Posterior cingulate gyrus (tissue), 11 donors: Measurements from ENCODE around the gene GTF2H1.
A peak's percentile ranks its signal among the peaks of the same experiment; 100 is the strongest.
"Not testable (repeated sequence)": the region's sequence is repeated elsewhere in the genome, so short reads cannot be mapped to it uniquely, and the experiment has no call there.

Experiments
- DNase-seq, 10 donors: peaks; one replicate each; pipeline versions ENCODE4 v3.0.0 to v3.0.0-alpha.2; 2020 to 2021; ENCODE audit warnings: mixed read lengths in 3 of 10
- intact Hi-C: fragments of 100-400 bp; cut with DNase I; formaldehyde crosslinking; loops from one replicate; pipeline ENCODE4 v1.15.1; 2023

The GTF2H1 gene

GRCh38 chr11:18369398-18369797 lies 47.0 kb downstream of the GTF2H1 start:
- intact Hi-C loops: no loop called here

DNA sequence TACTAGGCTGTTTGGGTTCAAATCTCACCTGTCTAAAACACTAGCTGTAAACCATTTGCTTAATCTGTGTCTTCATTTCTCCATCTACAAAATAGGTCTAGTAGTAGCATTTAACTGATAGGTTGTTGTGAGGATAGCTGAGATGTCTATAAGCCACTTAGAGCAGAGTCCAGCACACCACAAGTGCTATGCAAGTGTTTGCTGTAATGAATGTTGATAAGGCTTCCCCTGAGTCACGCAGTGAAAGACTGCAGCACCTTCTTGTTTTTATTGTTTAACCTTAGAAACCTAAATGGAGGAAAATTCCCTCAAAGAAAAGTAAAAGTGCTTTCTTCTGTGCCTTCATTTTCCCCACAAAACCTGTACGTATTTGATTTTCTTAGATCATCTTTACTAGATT lies 48.9 kb downstream of the GTF2H1 start:
- intact Hi-C loops: no loop called here
- no peak for DNase-seq

More at GRCh38 chr11:18369398-18369797, 47.0 kb downstream of the GTF2H1 start:
- DNase-seq: no peak

DNA sequence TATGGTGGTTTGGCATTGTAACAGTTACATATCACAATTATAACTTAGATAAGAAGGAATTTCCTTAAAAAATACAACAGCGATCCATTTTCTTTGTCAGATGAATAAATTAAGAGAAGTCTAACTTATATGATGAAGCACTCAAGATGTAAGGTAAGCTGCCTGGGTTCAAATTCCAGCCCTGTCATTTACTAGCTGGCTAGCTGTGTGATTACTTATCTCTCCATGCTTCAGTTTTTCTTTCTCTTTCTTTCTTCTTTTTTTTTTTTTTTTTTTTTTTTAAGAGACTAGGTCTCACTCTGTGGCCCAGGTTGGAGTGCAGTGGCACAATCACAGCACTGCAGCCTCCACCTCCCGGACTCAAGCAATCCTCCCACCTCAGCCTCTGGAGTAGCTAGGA lies 49.8 kb downstream of the GTF2H1 start:
- DNase-seq: no peak
- intact Hi-C loops: no loop called here

- intact Hi-C loops: no loop called here
- DNase-seq: no peak
Observed at GRCh38 chr11:18374956-18375355, 52.6 kb downstream of the GTF2H1 start.

DNA sequence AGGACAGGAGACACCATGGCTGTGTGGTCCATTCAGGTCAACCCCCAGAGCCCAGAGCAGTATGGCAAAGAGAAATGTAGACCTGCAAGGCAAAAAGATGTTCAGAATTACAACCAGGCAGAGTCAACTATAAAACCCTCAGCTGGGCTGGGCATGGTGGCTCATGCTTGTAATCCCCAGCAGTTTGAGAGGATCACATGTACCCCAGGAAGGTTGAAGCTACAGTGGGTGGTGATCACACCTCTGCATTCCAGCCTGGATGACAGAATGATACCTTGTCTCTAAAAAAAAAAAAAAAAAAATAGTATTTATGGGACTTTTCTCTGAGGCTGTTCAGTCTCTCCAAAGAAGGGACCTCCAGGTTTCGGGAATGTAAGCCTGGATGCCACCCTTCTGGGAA lies 53.6 kb downstream of the GTF2H1 start:
- DNase-seq: no peak
- intact Hi-C loops: no loop called here

DNA sequence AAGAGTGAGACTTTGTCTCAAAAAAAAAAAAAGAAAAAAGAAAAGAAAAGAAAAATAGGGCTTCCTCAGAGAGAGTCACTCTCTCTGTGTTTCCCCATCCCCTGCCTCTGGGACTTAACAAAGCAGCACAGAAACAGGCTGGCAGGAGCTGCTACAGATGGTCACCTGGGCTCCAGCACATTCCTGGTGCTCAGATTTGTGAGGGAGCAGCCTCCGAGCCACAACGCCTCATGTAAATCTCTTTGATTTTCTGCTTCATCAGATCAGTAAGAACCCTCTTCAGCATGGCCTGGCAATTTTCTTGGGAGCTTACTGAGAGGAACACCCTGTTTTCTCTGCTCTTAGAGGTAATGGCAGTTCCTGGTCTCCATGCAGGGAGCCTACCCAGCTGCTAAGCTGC lies 56.8 kb downstream of the GTF2H1 start:
- intact Hi-C loops: no loop called here
- no peak for DNase-seq

GRCh38 chr11:18383388-18384156 lies 61.2 kb downstream of the GTF2H1 start:
- intact Hi-C loops: no loop called here
- DNase-seq: peak in 9 of 10 donors; percentile 15 to 94 (median 66)

DNA sequence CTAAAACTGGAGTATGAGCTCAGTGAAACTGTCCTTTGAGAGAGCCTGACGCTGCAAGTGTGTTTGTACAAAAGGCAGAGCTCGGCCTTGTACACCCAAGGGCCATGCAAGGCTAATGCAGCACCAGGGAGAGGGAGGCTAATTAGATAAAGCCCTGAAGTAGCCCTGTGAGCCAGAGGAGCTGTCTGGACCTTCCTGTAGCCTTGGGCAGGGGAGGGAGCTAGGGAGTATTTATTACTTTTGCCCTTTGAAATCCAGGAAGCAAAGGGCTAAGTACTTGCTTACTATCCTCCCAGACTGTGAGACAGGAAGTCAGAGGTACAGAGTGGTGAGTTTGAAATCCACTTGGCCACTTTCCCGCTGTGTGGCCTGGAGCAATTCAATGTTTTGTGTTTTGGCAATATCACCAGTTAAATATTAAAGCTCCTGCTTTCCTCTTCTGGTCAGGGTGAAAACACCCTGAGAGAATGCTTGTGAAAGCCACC lies 61.8 kb downstream of the GTF2H1 start:
- intact Hi-C loops: no loop called here
- no peak for DNase-seq

DNA sequence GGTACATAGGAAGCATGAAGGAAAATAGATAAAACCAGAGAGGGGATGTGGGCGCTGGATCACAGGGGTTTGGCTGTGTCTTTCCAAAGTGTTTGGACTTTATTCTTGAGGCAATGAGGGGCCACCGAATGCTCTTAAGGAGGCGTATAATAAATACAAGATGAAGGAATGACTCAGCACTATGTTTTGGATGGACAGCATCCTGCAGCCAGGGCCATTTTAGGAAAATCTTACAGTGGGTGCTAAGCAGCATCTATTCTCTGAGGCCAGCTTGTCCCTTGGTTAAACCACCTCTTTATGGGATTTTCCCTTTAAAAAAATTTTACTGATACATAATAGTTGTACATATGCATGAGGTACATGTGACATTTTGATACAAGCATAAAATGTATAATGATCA lies 67.7 kb downstream of the GTF2H1 start:
- intact Hi-C loops: loop anchor here (10.0 kb wide), 1 partner anchor 135 kb away; the partner anchor contains the start of gene TSG101
- DNase-seq: no peak

DNA sequence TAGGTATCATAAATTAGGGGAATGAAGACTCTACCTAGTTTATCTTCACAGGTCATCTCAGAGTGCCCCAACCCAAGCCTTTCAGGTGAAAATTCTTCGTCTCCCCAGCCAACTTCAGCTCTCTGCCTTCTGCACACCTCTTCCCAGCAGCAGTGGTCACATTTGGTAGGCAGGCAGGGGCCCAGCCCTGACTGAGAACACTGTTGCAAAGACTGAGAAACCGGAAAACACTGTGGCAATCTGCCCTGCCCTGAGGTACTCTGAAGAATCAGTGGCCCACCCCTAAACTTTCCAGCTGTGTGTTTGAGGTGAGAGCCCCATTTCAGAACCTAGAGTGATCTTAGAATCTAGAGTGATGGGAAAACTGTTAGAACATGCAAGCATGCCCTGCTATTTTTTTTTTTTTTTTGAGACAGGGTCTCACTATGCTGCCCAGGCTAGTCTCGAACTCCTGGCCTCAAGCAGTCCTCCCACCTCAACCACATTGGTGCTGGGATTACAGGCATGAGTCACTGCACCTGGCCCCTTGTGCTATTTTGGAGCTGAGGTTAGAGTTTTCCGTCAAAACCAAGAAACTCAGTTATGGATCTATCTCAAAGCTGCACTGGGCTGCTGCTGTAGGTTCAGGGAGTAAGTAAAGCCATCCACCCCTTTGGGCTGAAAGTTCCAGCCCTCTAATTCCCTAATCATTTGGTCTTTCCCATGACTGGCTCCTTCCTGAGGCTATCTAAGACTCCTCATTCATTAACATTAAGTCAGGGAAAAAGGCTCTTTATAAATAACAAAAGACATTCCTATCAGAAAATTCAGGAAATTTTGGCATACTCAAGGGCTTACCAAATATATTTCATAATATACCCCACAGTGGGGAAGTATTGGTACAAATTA lies 70.3 kb downstream of the GTF2H1 start:
- intact Hi-C loops: loop anchor here (10.0 kb wide), 1 partner anchor 132 kb away; the partner anchor contains the start of gene TSG101
- DNase-seq: no peak

GRCh38 chr11:18393581-18394274 lies 71.4 kb downstream of the GTF2H1 start:
- intact Hi-C loops: loop anchor here (10.0 kb wide), 1 partner anchor 131 kb away; the partner anchor contains the start of gene TSG101
- DNase-seq: no peak

DNA sequence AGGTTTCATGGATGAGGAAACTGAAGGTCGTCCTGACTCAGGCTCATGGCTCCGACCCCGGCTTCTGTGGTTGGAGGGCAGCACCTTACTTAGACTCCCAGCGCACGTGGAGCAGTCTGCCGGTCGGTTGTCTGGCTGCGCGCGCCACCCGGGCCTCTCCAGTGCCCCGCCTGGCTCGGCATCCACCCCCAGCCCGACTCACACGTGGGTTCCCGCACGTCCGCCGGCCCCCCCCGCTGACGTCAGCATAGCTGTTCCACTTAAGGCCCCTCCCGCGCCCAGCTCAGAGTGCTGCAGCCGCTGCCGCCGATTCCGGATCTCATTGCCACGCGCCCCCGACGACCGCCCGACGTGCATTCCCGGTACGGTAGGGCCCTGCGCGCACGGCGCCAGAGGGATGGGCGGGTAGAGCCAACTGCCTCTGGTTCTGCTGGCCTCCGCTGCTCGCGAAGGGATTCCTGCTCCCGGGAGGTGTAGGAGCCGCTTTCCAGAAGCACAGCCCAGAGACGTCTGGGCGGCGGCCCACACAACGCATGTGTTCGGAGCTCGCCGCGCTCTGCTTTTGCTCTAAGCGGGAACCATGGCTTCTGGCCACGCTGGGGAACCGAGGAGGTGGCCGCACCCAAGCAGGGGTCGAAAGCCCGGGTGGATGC lies 72.0 kb downstream of the GTF2H1 start, which contains the start of gene LDHA:
Gene LDHA (plus strand): TSS at position 289 of the 653 bp plus-strand sequence. CDS start 2,280 bp downstream, outside the sequence.
- peak; percentile 91 to 99 (median 95) for DNase-seq
- intact Hi-C loops: loop anchor here (10.0 kb wide), 1 partner anchor 130 kb away; the partner anchor contains the start of gene TSG101

DNA sequence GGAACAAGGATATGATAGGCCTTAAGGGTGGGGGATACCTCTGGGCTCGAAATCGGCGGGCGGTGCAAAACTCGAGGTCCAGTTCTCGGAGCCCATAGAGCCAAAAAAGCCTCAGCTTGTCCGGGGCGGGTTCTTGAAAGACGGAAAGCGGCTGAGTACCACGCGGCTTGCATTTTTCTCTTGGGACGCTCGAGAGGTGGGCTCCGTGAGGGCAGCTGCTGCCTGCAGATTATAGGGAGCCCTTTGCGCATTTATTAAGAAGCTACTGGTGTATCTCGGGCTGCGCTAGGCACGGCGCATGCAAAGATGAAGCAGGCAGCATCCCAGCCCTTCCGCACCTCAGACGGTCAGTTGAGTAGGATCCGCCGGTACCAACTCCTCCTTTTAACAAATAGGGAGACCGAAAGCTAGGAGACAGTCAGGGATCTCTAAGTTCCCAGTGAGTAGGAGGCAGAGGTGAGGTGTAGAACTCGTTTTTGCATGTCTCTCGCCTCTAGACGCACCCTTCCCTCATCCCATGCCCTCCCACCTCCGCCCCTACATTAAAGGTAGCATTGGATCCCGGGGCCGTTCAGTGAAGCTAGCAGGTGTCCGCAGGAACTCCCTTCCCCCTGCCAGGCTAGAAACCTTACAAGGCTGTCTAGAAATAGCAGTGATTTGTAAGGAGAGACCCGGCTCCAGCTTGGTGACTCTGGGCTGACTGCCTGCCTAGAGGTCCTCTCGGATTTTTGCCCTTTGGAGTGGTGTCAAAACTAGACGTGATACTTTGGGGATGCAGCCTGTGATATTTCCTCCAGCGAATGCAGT lies 72.8 kb downstream of the GTF2H1 start:
- peak in 5 of 10 donors; percentile 14 to 70 (median 22) for DNase-seq
- intact Hi-C loops: loop anchor here (10.0 kb wide), 1 partner anchor 130 kb away; the partner anchor contains the start of gene TSG101

DNA sequence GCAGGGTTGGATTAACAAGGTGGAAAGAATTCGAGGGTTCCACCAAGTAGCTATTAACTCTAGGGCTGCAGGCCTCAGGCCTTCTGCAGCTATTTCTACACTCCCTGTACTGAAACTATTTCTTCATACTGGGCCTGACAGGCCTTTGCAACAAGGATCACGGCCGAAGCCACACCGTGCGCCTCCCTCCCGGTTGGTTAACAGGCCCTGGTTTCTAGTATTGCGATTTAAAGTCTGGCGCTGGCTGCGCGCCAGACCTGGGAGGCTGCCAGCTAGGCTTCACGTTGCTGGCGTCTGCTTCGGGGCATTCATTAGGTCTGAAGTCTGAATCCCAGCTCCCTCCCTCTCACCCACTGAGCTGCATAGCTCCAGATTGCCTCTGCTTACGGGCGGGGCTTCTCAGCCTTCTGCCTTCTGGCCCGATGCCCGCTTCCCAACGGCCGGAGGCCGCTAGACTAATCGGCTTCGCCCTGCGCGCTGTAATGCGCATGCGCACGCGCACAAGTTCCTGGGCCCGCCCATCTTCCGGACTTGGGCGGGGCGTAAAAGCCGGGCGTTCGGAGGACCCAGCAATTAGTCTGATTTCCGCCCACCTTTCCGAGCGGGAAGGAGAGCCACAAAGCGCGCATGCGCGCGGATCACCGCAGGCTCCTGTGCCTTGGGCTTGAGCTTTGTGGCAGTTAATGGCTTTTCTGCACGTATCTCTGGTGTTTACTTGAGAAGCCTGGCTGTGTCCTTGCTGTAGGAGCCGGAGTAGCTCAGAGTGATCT lies 73.6 kb downstream of the GTF2H1 start:
- intact Hi-C loops: loop anchor here (1.0 to 10.0 kb wide), 2 partner anchors 74 to 129 kb away; partner anchors contain the start of genes GTF2H1, HPS5 and TSG101
- peak; percentile 93 to 99 (median 95) for DNase-seq

DNA sequence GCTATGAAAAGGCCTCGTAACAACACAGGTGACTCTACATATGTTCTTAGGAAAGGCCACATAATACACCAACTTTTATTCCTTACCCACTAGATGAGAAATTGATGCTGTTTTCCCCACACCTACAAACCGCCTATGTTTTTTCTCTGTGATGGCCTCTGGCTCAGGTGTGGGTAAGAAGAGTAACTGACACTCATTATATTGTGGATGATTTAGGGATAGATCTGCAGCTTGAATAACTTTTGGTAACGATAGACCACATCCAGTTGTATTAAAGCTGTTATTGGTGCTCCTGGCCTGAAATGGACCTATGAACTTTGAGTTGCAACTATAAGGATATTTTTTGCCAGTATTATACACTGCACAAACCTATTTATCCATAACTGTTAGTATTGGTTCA lies 75.6 kb downstream of the GTF2H1 start:
- intact Hi-C loops: loop anchor here (10.0 kb wide), 1 partner anchor 127 kb away; the partner anchor contains the start of gene TSG101
- no peak for DNase-seq

DNA sequence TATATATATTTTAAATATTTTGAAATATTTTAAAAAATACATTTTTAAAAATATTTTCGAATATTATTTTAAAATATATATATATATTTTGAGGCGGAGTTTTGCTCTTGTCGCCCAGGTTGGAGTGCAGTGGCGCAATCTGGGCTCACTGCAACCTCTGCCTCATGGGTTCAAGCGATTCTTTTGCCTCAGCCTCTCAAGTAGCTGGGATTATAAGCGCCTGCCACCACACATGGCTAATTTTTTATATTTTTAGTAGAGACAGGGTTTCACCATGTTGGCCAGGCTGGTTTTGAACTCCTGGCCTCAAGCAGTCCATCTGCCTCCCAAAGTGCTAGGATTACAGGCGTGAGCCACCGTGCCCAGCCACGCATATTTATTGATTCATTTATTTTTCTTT lies 78.7 kb downstream of the GTF2H1 start:
- DNase-seq, intact Hi-C loops: not testable (repeated sequence)

- intact Hi-C loops: no loop called here
- no peak for DNase-seq
Observed at GRCh38 chr11:18404062-18404461, 81.7 kb downstream of the GTF2H1 start.

DNA sequence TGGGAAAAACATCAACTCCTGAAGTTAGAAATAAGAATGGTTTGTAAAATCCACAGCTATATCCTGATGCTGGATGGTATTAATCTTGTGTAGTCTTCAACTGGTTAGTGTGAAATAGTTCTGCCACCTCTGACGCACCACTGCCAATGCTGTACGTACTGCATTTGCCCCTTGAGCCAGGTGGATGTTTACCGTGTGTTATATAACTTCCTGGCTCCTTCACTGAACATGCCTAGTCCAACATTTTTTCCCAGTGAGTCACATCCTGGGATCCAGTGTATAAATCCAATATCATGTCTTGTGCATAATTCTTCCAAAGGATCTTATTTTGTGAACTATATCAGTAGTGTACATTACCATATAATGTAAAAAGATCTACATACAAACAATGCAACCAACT lies 85.0 kb downstream of the GTF2H1 start:
- intact Hi-C loops, DNase-seq: not testable (repeated sequence)
